ENCODE measurements around the gene RHD.
"Not testable (repeated sequence)": the region's sequence is repeated elsewhere in the genome, so short reads cannot be mapped to it uniquely, and the experiment has no call there.

RHD gene

DNA sequence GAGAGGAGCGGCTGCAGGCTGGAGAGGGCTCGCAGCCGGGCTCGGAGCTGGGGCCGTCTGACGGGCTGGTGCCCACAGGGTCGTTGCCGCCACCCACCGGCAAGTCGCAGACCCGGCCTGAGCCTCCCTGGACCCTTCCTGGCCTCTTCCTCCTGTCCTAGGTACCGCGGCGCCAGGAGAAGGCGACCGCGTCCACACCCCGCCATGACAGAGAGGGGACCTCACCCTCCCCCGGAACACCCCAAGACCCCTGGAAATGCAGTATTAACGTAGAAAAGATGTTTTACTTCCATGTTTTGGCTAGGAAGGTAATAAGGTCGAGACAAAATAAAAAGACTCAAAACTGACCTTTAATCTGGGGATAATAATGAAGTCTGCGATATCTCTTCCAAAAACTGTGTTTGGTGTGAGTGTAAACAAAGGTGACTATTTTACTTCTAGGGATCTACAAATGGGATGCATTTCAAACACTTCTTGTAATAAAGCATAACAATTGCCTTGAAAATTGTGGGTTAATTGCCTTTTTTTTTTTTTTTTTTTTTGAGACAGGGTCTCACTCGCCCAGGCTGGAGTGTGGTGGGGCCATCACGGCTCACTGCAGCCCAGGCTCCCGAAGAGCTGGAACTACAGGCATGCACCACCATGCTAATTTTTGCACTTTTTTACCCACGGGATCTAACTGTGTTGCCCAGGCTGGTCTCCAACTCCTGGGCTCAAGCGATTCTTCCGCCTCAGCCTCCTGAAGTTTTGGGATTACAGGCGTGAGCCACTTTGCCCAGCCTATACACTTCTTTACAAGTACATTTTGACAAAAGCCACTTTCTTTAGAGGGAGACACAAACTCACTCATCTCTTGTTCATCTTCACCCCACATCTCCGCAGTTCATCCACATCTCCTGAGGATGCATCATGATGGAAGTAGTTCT, 24.2 kb upstream of the RHD start:
- peak overlapping the region; percentile 96 for H3K27ac ChIP-seq
- TF ChIP-seq, protein P1, sequence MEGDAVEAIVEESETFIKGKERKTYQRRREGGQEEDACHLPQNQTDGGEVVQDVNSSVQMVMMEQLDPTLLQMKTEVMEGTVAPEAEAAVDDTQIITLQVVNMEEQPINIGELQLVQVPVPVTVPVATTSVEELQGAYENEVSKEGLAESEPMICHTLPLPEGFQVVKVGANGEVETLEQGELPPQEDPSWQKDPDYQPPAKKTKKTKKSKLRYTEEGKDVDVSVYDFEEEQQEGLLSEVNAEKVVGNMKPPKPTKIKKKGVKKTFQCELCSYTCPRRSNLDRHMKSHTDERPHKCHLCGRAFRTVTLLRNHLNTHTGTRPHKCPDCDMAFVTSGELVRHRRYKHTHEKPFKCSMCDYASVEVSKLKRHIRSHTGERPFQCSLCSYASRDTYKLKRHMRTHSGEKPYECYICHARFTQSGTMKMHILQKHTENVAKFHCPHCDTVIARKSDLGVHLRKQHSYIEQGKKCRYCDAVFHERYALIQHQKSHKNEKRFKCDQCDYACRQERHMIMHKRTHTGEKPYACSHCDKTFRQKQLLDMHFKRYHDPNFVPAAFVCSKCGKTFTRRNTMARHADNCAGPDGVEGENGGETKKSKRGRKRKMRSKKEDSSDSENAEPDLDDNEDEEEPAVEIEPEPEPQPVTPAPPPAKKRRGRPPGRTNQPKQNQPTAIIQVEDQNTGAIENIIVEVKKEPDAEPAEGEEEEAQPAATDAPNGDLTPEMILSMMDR (conservative IDR thresholded peaks at IDR 0.05): peak; percentile 48

DNA sequence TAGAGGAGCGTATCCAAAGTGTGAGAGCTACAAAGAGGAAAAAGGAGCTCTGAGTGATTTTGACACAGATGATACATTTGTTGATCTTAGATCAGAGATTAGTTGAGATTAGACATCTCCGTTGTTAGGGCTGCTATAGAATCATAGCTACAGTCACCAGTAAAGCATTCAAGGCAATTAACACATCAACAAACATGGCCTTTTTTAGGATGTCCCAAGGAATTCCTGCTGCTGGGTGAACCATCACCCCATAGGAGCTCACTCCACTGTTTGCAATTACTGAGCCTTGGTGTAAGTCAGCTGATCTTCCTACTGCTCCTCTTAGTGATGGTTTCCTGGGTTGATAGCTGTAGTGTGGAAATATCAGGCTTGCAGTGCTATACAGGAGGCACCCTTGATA, 18.4 kb upstream of the RHD start:
- TF ChIP-seq, protein P1 (conservative IDR thresholded peaks at IDR 0.05): no peak
- H3K27ac ChIP-seq: peak overlapping the region; percentile 63

DNA sequence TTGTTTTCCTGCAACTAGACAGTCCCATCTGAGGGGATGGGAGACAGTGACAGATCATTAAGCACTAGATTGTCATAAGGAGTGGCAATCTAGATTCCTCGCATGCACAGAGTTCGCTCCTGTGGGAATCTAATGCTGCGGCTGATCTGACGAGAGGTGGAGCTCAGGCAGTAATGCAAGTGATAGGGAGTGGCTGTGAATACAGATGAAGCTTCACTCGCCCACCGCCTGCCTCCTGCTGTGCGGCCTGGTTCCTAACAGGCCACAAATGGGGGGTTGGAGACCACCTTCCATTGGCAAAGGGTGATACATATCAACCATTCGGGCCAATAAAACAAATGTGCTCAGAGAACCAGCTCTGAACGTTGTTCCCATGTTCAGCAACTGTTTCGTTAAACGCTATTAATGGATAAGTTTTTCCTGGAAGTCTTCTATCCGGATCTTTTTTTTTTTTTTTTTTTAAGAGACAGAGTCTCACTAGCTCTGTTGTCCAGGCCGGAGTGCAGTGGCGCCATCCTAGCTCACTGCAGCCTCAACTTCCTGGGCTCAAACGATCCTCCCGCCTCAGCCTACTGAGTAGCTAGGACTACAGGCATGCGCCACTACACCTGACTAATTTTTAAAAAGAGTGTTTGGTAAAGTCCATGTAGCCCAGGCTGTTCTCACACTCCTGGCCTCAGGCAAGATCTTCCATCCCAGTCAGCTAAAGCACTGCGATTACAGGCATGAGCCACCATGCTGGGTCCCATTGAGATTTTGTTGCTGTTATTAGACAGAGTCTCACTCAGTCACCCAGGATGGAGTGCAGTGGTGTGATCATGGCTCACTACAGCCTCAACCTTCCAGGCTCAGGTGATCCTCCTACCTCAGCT, 16.4 kb upstream of the RHD start:
- TF ChIP-seq, protein P1 (conservative IDR thresholded peaks at IDR 0.05): no peak

DNA sequence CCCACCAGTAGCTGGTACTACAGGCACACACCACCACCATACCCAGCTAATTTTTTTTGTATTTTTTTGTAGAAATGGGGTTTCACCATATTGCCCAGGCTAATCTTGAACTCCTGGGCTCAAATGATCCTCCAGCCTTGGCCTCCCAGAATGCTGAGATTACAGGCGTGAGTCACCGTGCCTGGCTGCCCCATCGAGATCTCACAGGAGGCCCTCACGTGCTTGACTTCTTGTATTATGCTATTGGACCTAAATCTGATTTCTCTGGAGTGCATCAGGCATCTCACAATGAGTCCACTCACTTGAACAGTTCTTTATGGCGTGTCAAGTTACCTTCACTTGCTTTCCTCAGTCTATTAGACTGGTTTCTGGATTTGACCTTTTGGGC, 15.7 kb upstream of the RHD start:
- no peak overlapping the region for H3K27ac ChIP-seq
- TF ChIP-seq, protein P1 (conservative IDR thresholded peaks at IDR 0.05): no peak

More for the DNA sequence above, 16.4 kb upstream of the RHD start:
- H3K27ac ChIP-seq: no peak overlapping the region

DNA sequence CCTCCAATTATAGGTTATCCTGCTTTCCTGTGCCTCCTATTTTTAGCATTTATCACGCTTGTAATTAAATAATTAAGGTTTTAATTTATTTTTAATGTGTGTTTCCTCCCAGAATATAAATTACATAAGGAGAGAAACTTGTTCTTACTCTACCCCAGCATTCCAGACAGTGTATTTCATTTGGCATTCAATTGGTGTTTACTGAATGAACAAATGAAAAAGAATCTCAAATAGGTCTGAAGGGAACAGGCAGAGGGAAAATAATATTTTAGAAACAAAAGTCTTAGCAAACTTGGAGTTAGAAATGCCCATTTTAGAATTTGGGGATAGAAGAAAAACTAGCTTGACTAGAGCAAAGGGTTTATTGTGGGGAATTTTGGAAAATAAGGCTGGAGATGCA, 15.1 kb upstream of the RHD start:
- TF ChIP-seq, protein P1 (conservative IDR thresholded peaks at IDR 0.05): no peak
- no peak overlapping the region for H3K27ac ChIP-seq

DNA sequence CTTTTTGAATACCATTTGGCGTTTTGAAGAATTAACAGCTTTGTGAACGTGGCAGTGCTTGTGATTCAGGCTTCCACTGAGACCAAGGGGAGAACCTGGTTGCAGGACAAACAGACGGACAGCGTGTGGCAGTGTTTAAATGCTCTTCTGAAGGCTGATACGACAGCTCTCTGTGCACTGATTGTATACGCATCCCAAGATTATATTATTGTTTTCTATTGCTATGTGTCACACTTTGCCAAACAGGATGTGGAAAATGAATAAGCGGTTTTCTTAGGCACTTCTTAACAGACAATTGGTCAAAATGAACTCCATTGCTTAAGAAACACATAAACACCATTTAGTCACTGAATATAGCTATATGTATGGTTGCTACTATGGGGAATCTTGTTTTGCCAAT, 12.5 kb upstream of the RHD start:
- not testable (repeated sequence) for H3K27ac ChIP-seq
- TF ChIP-seq, protein P1 (conservative IDR thresholded peaks at IDR 0.05): peak; percentile 51

DNA sequence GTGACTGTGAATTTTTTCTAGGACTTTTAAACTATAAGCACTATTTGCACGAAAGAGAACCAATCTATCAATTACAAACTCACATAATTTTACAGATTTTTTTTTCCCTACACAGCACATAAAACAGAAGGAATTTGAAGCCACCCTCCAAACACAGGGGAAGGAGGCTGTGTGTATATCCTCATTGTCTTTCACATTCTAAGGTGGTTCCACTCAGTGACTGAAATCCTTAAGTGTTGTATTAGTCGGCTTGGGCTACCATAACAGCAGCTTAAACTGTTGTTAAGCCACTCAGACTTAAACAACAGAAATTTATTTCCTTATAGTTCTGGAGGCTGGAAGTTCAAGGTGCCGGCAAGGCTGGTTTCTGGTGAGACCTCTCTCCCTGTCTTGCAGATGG, 12.0 kb upstream of the RHD start:
- H3K27ac ChIP-seq: not testable (repeated sequence)

DNA sequence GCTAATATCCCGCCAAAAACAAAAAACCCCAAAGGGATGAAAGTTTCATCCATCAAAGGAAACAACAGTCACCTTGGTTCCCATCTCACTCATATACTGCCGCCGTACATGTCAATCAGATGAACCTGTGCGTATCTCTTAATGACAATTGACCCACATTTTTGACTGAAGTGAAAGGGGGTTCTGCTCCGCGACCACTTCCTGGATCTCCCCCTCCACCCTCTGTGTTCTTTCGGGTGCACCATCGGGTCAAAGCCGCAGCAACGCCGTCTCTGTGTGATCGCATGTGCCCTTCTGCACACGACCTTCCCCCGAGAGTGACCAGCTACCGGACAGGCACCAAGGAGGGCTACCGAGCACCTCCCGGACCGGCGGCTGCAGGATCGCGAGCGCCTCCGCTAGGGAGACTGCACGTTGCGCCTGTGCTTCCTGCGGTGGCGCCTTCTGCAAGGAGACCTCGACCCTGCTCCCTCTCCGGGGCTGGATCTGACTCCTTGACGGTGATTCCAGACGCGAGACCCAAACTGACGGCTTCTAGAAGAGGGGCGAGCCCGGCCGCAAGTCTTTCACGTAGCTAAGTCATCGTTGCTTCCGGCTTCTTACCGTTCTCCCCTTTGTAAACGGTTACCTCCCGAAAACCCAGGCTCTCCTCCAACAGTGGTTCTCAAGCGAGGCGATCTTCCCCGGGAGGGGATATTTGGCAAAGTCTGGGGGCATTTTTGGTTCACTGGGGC, 5.6 kb upstream of the RHD start:
- H3K27ac ChIP-seq: not testable (repeated sequence)

DNA sequence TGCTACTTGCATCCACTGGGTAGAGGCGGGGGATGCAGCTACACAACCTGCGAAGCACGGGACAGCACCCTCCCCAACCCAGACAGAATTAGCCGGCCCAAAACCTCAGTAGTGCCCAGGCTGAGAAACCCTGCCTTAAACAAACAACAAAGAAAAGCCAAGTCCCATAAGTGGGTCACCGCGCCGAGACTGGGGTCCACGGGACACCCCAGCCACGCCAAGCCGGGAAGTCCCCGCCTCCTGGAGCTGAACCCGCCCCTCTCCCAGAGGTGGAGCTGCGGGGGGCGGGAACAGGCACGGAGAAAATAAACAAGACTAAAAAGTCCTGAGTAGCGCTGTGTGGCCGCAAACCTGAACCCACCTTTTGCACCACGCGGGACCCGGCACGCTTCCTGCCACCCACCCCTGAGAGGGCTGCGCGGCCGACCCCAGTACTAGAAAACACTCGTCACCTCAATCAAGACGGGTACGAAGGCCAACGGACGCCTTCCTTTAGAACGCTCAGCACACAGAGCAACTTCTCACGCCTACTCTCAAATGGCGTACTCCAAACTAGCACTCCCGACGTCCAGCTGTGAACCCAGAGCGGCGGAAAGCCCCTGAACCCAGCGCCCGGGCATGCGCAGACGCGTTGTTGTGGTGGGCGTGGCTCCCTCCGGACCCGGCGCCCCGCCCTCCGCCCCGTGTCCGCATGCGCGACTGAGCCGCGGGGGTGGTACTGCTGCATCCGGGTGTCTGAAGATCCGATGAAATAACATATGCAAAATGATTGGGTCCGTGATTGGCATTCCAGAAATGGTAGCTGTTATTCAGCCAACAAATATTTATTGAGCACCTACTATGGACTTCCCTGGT, 4.8 kb upstream of the RHD start:
- peak overlapping the region; percentile 74 for H3K27ac ChIP-seq

DNA sequence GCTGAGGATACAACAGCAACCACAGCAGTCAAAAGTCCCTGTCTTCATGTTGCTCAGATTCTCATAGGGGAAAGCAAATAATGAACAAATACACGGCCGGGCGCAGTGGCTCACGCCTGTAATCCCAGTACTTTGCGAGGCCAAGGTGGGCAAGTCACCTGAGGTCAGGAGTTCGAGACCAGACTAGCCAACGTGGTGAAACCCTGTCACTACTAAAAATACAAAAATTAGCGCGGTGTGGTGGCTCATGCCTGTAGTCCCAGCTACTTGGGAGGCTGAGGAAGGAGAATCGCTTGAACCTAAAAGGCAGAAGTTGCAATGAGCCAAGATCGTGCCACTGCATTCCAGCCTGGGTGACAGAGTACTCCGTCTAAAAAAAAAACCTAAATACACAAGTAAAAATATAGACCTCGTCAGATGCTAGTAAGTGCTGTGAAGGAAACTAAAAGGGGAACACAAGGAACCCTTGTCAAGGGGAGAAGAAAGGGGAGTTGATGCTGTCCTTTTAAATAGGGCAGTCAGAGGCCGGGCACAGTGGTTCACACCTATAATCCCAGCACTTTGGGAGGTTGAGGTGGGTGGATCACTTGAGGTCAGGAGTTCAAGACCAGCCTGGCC, 4.1 kb upstream of the RHD start:
- H3K27ac ChIP-seq: peak overlapping the region; percentile 74

DNA sequence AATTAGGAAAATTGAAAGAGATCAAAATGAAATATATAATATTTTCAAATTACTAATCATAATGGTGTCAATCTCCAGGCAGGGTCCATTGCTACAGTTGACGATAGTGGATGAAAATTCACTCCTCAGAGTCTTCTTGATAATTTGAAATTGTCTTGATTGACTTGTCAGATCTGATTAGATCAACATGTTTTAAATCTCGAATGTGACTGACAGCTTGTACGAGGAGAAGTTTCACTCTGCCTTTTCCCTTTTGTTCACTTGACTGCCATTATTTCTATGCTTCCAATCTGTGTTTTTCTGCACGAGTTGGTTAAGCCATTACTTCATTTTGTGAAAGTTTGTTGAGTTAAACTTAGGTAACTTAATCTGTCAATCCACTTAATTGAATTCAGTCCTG, 3.3 kb downstream of the RHD start:
- not testable (repeated sequence) for H3K27ac ChIP-seq

Measured in VCaP (cell line).